ENCODE results near the gene CADM2.
"Not testable (repeated sequence)": the region's sequence is repeated elsewhere in the genome, so short reads cannot be mapped to it uniquely, and the experiment has no call there.

The CADM2 gene

DNA sequence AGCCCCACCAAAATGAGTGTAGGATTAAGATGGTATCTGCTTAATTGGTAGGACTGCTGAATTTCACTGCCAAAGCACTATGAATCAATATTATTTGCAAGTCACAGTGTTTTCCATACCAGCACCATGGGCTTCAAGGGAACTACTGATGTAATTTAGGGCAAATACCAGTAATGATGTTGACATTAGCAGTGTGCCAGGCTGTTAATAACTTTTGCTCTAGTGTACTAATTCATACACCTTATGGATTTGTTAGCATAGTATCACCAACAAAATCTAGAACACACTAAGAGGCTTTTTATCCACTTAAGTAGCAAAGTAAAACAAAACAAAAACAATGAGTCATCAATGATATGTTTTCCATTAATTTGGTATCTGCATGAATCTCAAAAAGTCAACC is 888.2 kb downstream of the CADM2 start:
- no peak for DNase-seq

DNA sequence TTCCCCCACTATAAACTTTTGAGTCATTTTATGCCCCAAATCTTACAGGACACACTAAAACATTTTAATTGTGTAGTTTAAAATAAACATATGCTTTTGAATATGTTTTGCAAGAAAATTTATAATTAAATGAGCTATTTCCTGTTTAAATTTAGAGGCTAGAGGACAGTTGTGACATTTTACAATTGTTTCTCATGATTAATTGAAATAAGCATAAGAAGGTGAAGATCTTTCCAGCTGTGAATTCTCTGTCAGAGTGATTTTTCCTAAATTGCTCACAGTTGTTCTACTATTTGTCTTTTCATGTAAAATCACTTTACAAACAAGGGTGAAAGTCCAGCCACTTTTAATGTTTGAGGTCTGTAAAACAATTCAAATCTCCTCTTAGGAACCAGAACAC is 892.3 kb downstream of the CADM2 start:
- DNase-seq = no peak

DNA sequence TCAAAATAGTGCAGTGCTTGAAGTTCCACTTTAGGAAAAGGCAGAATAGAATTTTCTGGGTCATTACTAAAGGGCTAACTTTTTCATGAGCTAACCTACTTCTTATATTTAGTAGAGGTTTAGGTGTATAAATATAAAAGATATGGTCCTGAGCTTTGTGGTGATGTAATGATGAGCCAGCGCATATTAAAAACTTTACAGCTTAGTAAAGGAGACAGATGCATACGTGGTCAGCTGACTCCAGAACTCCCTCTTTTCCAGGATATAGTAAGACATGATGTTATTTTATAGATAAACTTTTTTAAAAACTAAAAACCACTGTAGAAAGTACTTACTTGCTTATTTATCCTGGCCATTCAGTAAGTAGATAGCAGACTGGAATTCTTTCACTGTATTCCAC is 895.0 kb downstream of the CADM2 start:
- no peak for DNase-seq

DNA sequence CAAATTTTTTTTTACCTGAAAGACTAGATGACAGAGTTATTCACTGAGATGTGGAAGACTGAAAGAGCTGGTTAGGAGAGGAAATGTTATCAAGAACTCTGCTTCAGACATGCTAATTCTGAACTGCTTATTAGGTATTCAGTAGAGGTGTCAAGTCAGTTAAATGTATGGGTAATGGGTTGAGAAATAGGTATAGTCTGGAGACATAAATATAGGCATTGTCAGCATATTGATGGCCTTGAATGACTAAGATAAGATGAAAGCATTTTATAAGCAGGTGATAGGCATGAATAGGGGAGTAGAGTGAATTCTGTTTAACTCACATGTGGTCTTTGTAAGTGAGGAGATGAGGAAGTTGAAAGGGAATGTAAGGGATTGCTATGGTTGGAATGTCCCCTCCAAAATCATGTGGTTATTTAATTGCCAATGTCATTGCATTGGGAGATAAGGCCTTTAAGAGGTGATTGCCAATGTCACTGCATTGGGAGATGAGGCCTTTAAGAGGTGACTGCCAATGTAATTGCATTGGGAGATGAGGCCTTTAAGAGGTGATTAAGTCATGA is 904.2 kb downstream of the CADM2 start:
- DNase-seq = no peak

DNA sequence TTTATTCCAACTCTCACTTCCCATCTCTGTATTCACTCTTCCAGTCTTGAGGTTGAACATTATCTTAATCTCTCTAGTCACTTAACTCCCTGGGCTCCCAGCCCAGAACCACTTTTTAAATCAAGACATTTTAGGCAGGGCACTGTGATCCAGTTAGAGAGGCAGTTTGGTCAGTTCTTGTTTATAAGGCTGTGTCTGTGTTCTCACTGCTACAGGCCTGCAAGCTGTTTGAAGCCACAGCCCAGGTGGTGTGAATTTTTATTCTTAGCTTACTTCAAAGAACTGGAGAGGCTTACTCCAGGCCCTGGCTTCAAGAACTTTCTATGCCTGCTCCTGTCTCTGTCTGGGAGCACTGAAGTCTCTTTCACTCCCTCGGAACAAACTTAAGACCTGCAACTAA is 906.1 kb downstream of the CADM2 start:
- DNase-seq = peak; percentile 22

DNA sequence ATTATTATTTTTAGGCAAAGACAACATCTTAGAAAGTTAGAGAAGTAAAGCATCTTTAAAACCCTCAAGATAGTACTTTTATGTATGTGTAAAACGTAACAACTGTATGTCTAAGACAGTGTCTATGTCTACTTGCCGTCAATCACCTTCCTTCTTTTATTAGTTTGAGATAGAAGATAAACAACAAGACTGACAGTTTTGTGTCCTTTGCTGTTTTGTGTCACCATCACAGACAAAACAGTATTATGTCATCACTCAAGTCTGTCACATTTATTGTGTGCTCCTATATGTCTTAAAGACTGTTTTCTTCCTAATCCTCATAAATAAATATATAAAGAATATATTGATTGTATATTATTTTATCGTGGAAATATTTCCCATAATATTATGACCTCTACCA is 908.3 kb downstream of the CADM2 start:
- no peak for DNase-seq

DNA sequence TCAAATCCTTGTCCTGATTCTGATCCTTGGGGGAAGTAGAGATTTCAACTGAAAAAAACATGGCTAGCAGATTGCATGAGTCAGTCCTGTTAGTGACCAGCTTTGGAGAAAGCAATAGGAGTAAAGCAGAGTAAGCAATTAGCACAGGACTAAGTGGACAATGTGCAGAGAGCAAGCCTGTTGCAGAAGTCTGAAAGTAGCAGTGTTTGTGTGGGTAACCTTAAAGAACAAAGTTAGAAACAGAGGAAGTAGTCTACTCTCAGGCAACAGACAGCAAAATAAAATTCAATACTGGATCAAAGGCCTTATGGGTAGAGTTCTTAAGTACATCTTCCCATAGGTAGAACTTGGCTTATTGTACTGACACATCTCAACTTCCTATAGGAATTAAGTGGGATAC is 916.8 kb downstream of the CADM2 start:
- DNase-seq = no peak

DNA sequence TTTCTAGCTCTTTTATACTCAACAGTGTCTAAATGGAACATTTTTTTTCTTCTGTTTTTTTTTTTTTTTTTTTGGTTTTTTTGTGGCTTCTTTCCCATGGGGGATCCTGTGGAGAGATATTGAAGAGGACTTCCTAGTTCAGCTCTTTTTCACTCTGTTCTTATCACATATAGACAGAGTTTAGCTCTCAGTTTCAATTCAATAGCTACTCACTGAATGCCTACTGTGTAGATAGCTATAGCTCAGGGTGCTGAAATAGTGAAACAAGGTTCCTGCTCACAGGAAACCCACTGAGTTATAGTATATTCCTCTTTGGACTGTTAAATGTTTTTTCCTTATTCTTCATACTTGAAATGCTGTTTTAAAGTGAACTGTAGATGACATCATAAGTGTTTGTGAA is 918.8 kb downstream of the CADM2 start:
- peak; percentile 75 for DNase-seq

DNA sequence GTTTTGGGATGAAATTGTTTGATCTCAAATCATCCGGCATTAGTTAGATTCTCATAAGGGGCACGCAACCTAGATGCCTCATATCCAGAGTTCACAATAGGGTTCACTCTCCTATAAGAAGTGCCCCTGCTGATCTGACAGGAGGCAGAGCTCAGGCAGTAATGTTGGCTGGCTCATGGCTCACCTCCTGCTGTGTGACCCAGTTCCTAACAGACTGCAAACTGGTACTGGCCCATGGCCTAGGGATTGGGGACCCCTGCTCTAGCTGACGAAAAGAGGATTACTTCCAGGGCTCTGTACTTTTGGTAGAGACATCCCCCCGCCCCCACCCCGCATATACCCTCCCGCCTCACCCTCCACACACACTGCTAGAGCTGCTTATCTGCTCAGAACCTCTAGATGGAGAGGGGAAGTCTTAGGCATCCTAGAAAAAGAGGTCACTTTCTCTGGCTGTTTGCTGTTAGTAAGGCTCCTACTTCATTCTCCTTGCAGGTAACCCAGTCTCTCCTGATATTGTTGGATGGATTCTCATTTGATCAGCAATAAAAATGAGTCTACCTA is 923.1 kb downstream of the CADM2 start:
- no peak for DNase-seq

DNA sequence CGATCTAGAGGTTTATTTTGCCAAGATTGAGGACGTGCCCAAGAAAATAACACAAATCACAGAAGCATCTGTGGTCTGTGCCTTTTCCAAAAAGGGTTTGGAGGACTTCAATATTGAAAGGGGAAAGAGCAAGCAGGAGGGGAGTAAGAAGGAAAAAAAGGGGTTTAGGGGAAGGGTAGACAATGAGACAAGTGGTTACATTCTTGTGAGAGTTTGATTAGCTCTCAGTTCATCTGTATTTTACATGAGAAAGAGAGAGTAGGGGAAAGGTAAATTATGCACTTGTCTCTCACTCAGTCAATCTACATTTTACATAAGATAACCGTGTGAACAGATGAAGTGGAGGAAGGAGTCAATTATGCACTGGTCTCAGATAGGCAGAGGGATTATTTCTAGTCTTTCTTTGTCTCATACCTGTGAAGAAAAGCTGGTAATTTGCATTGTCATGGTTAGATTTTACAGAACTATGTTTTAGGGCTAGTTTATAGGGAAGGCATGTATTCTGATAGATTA is 931.3 kb downstream of the CADM2 start:
- DNase-seq = no peak

DNA sequence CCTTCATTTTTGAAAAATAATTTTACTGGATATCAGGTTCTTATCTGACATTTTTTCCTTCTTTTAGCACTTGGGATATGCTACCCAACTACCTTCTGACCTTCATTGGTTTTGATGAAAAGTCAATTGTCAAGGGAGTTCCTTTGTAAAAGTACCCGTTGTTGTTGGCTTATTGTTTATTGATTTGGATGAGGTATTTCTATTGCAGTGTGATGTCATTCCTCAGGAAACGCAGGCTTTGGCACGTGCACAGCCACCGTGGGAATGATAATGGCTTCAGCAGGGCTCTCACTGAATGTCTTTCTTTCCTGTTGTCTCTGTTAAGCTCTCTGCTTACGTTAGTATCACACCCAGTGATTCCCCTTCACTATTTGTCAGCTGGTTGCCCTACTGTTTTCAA is 944.6 kb downstream of the CADM2 start:
- no peak for DNase-seq

DNA sequence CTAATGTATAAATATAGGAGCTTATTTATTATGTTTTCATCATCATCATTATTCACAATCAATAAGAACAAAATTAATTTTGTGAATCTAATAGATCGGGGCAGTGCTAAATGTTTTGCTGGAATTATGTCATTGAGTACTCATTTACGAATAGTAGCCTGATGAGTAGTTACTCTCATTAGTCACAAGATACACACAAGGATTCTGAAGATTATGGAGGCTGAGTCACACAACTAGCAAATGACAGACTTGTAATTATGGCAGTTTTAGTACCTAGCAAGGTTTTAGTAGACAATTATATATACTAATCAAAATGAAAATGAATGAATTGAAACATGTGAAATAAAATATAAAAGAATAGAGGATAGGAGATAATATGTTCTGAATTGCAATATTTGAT is 954.2 kb downstream of the CADM2 start:
- no peak for DNase-seq

DNA sequence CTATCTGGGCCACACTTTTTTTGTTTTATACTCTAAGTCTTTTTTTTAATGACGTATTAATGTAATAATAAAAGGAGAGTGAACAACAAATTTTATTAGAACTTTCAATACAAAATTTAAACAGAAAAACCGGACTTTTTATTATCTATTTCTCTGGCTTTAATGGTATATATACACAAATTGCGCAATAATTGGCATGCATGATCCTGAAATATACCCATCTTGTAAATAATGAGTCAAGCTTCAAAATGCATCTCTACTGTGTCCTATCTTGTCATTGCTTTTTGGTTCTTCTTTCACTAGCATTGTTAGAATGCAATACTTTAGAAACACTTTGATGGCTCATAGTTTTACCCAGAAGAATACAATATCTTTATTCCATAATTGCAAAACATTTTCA is 963.6 kb downstream of the CADM2 start:
- DNase-seq = no peak

DNA sequence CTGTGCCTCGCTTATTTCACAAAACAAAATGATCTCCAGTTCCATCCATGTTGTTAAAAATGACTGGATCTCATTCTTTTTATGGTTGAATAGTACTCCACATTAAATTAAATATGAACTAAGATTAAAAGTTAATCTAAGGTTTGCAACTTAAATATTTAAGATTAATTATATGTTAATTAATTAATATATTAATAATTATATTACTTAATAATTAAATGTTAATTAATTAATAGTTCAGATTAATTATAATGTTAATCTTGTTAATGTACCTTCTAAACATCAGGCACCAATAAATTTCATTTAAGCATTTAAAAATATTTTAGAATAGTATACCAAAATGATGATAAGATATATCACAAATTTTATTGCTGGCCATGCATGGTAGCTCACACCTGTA is 971.9 kb downstream of the CADM2 start:
- DNase-seq = no peak

DNA sequence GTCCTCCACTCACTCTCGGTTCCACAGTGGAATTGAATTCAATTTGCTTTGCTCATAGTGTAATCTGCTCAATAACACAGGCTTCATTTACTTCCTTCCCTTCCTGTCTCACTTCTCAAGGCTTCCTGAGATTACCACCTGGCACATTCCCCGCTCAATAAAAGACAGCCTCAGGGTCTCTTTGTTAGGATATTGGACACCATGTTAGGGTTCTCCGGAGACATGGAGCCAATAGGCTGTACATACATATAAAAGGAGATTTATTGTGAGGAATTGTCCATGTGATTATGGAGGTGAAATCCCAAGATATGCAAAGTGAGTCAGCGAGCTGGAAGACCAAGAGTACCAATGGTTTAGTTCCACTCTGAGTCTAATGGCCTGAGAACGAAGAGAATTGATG is 974.5 kb downstream of the CADM2 start:
- DNase-seq = no peak

DNA sequence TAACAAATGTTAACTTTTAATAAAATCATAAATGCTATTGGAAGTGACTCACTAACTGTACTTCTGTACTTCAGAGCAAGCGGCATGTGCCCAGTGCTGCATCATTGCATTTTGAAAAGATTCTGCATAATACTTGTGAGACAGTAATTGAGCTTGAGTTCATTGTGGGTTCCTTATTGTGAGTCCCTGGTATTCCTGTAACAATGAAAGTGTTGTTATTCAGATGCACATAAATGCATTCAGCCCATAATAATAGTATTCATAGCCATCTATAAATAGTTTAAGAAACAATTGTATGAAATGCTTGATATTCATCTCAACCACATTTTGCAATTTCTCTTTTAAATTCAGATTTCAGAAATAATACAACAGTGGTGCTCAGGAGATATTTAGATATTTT is 976.4 kb downstream of the CADM2 start:
- DNase-seq = no peak

DNA sequence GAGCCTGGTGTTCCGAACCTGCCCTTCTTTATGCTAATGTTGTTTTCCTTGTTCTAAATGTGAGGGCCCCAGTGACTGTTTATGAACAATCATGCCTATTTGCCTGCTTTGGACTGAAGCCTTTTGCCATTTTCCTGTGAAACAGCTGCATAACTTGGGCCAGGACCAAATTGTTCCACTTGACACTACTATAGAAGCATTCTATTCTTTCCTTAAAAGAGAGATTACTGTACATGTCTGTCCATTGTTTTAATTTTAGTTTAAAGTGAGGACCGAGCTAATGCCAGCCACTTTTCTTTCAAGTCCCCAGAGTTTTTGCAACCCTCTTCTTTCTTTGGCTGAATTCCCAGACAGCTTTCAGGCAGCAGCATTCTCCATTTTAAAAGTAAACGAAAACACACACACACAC is 980.3 kb downstream of the CADM2 start:
- peak; percentile 24 for DNase-seq

DNA sequence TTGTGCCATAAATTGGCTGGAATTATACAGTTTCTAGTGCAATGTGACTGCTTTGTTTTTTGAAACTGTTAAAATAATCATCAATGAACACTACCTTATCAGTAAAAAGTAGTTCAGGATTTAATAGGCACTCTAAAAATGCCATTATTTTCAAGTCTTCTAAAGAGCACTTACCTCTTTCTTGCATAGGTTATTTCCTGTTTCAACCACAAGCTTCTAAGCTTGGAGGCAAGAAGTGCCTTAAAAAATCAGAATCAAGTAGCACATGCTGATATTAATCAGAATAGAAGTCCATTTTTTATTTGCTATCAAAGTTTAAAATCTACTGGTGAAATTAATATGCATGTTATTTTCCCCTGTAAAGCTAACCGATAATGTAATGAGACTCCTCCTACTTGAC is 991.6 kb downstream of the CADM2 start:
- DNase-seq = no peak

DNA sequence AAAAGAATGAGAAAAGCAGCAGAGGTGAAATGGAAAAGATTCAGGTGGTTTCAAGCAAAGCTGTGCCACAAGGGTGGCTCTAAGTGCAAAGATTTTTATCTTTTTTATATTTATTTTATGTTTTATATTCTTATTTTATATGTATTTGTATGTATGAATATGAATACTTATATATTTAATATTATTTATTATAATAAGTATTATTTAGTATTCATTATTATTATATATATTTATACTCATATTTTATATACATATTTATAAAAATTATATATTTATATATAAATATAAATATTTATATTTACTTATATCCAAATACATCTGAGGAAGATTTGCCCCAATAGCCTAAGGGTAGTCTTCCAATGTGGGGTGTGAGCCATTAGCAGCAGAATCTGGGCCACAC is 1002.0 kb downstream of the CADM2 start:
- DNase-seq = no peak

DNA sequence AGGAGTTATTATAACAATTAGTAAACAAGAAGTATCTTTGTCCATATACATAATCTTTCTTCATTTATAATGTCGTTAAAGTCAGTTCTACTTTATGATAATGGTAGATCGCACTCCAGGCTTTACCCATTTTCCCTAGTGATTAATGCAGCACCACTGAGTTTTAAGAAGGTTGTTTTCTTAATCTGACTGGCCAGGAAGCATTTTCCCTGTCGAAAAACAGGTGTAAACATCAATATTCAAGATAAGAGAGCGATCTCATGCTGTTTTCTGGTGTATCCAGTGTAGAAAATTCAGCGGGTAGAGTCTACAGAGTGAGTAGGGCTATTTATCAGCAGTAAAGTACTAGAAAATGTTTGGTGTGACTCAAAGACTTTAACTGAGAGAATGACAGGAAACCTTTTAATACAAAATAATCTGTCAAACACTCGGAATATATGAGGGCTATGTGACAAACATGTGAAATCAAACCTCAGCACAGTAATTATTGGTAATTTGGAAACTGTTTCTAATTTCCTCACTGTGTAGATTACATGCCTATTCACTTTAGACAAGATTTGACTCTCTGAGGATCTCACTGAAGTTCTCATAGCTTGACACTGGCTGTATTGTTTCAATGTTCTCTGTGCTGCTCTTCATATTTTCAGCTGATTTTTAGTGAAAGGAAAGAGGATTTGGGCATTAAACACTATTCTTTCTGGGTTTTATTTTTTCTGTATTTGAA is 1019.0 kb downstream of the CADM2 start:
- DNase-seq = peak; percentile 52

DNA sequence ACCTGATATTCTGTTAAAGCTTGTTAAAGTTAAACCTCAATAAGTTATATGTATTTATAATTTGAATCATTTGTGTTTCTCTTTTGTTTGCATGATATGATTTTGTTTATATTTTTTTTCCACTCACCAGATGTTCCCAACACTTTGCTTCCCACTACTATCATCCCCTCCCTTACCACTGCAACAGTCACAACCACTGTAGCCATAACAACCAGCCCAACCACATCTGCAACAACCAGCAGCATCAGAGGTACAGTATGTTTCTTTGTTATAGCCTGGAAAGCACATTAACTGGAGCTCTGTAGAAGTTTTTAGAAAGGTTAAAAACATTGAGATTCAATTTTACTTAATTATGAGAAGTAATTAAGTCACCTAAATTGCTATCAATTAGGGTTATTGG is 1020.2 kb downstream of the CADM2 start:
- DNase-seq = peak; percentile 15

DNA sequence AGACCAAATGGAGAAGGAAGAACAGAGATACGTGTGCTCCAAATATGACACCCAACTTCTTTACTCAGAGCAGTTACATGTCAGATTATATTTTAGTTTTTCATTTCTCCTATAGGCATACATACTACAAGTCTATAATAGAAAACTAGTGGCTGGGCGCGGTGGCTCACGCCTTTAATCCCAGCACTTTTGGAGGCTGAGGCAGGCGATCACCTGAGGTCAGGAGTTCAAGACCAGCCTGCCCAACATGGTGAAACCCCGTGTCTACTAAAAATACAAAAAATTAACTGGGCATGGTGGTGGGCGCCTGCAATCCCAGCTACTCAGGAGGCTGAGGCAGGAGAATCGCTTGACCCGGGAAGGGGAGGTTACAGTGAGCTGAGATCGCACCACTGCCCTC is 1030.8 kb downstream of the CADM2 start:
- not testable (repeated sequence) for DNase-seq

DNA sequence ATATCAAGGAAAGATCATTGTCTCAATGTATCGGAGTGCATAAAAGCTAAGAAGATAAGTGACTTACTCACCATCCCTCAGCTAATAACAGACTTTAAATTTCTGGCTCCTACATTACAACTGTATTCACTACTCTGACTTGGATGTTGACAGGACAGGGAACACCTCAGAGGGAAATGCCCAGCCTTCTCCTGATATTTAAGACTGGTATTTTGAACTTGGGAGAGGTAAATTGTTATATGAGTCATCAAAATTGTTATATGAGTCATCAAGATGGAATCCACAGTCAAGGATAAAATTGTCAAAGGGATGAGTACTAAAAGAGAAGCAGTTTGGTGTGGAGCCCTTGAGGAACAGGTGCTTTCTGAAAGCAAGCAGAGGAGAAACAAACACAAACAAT is 1070.8 kb downstream of the CADM2 start:
- no peak for DNase-seq

DNA sequence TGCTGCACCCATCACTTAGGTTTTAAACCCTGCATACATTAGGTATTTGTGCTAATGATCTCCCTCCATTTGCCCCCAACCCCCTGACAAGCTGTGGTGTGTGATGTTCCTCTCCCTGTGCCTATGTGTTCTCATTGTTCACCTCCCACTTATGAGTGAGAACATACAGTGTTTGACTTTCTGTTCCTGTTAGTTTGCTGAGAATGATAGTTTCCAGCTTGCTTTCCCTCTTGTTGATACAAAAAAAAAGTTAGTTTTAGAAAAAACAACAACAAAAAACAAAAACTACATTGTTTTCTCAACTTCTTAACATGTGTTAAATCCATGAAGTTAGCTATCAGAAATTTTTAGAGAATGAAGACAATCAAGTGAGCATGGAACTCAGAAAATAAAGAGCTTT is 1079.1 kb downstream of the CADM2 start:
- no peak for DNase-seq
